Stimulated activated CD4-positive, alpha-beta T cell treated with anti-CD3 and anti-CD28 coated beads, Interleukin-1b, Interleukin-23, amount 100 ng/mL, for 4 hours (primary cell): ENCODE measurements around the gene HDAC4.

ENCODE experiments used
- DNase-seq, 2 donors: peaks; one replicate each; pipeline ENCODE4 v3.0.0-alpha.2; 2020; ENCODE audit warnings: low read depth in 2 of 2

HDAC4 gene

DNA sequence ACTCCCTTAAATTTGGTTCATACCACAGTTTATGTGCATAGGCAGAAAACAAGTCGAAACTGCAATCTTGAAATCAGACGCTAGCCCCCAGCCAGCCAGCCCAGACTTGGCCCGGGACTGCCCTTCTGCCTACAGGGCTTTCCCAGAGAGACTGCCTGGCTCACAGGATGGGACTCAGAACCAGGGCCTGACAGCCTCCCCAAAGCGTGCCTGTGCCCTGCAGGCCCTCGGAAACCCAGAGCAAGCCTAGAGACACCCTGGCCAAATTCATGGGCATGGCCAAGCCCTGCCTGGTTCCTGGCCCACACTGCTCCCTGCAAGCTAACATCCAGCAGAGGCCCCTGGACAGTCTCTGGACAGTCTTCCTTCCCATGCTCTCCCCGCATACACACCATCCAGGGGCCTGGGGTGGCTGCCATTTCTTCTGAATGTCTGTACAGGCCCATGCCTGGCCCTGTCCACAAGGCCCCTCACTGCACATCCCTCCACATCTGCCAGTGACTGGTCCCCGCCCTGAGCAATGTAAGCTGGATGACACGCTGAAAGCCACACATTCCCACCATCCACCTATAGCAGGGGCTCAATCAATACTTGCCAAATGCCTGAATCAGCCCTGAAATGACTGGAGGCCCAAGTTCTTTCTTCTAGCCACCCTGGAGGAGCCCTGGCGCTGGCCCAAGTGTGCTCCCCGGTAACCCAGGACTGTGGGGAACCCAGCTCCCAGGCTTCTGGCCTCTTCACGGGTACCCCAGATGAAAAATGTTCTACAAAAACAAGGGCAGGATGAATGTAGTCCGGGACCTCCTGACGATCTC, 73.1 kb downstream of the HDAC4 start:
- no peak for DNase-seq

DNA sequence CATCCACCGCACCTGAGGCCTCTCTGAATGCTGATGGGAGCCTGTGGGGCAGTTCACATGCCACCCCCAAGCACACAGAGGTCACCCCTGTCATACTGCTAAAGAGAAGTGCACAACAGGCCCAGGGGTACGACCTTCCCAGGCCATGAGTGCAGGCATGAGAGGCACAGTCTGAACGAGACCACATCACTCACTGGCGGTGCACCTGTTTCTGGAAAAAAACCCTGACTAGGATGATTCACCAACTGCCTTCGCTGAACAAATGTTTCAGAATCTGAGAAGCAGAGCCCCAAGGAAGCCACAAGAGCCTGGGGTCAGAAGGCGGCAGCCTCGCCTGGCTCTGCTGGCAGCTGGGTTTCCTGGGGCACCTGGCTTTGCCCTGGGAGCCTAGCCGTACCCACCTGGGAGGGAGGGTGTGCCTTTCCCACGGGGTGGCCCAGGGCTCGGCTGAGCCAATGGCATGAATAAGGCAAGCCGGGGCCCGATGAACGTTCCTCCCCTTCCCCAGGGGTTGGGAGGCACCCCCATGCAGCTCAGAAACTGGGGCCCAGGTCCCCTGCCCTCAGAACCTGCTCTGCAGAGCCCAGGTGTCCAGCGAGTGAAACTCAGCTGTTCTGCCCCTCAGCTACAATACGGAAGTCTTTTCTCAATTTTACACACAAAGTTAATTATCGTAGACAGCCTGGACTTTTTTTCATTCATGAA, 73.8 kb downstream of the HDAC4 start:
- DNase-seq, result peak; percentile 34 to 64

DNA sequence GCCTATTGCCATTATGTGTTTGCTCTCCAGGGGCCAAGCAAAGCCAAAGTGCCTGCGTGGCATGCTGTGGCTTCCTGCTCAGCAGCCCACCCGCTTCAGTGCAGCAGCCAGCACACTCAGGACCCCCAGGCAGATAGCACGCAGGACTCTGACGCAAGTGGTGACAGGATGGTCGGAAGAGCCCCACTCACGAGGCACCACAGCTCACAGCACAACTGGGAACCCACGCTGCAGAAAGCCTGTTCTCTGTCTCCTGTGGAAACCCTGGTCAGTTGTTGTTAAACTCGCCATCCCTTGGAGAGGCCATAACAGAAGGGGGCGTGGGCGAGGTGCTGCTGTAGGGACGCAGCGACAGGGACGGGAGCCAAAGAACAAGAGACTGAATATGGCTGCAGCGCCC, 76.4 kb downstream of the HDAC4 start:
- DNase-seq, result no peak

DNA sequence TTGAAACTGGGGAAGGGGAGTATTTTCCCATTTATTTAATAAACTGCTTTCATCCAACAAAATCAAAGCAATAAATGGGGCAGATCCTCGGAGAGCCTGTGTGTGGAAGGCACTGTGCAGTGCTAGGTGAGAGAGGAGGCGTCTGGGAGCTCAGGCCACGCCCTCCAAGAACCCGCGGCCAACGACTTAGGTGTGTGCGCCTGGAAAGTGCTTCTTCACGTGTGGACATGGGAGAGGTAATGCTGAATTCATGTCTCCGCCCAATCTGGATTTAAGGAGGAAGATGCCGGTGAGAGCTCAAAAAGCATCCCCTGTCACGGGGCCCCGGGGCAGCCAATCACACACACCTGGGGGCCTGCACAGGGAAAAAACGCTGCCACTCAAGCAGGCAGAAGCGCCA, 77.4 kb downstream of the HDAC4 start:
- DNase-seq, result no peak

DNA sequence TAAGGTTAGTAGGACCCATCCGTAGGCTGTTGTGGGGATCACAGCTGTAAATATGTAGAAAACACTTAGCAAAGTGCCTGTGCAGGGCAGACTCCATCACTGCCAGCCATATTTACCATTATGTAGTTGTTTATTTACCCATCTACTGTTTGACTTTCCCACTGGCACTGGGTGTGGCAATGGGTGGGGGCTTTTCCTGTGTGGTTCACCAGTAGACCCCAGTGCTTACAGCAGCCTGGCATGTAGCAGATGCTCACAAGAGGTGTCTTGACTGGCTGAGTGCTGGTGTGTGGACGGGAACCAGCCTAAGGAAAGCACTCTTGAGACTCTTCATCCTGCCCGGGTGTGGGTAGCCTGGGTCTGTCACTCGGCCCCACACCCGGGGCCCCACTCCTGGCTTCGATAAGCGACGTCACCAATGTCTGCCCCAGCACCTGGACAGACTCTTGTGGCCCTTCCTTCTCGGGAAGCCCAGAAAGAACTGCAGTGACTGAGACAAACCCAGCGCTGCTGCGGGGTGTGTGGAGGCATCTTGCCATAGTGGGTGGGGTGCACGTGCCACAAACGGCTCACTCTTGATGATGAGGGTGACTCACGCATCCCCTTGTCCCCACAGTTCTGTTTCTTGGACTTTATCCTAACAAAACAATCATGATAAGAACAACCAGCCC, 78.3 kb downstream of the HDAC4 start:
- peak in 1 of 2 donors; percentile 19 for DNase-seq

DNA sequence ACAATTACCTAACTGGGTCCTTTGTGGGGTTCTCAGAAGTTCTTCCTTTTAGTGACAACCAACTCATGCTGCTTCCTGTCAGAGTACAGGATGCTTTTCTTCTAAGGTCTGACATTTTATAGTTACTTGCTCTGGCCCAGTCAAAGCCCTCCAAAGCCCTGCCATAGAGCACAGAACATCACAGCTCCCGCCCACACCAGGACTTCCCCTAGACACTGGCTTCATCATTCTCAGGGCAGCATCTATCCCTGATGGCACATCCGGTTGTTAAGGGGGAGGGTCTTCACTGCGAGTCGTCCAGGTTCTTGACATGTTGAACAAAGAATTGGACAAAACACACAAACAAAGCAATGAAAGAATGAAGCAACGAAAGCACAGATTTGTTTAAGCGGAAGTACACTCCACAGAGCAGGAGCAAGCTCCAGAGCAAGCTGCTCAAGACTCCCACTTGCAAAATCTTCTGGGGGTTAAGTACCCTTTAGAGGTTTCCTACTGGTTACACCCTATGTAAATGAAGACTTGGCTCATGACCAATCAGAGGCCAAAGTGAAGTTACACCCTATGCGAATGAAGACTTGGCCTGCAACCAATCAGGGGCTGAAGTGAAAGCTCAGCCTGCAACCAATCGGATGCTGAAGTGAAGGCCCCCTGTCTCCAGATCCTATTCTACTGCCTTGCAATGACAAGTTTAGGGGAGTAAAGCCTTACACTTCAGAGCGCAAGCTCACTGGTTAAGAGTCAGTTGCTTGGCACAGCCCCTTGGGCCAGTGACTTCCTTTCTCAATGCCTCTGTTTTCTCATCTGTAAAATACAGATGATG, 79.0 kb downstream of the HDAC4 start:
- DNase-seq, result peak; percentile 32 to 38

DNA sequence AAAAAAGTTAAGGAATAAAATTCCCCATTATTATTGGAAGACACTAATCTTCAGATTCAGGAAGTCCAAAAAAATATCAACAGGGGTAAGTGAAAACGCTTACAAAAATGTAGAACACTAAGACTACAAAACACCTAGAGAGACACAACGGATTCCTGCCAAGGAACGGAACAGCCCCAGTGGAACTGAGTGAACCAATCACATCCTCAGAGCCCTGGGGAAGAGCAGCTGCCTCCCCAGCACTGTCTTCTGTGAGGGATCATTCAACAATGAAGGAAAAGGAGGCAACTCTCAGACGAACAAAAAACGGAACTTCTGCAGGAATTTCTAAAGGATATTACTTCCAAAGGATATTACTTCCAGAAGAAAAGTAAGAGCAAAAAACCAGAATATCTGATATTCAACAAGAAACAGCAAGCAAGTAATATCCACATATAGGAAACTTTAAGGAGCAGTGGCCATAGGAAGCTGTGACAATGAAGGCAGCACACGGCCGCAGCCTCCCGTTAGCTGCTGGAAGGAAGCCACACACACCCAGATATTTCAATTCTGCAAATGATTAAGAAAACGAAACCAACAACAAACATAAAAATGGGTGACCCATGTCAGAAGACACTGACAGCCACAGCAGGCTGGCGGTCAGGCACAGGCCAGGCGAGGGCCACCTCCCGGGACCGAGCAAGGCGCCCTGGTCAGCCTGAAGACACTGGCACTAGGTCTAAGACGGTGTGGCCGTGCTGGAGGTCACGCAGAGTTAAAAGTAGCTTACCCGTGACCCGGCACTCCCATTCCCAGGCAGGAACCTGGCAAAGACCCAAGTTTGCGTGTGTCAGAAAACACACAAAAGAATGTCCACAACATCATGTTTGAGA, 81.8 kb downstream of the HDAC4 start:
- no peak for DNase-seq

DNA sequence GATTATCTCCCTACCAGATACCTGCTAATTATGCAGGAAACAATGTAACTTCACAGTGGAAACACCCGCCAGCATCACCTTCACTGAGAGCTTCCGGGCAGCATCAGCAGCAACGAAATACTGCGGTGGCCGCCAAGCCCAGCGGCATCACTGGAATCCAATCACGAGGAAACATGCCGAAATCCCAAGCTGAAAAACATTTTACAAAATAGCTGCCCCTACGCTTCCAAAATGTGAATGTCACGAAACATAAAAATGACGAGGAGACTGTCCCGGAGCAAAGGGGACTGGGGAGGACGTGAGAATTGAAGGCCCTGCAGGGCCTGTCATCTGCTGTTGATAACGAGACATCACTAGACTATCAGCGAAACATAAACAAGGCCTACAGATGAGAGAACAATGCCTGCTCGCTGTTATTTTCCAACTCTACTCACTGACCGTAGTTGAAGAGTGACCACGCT, 82.6 kb downstream of the HDAC4 start:
- no peak for DNase-seq

DNA sequence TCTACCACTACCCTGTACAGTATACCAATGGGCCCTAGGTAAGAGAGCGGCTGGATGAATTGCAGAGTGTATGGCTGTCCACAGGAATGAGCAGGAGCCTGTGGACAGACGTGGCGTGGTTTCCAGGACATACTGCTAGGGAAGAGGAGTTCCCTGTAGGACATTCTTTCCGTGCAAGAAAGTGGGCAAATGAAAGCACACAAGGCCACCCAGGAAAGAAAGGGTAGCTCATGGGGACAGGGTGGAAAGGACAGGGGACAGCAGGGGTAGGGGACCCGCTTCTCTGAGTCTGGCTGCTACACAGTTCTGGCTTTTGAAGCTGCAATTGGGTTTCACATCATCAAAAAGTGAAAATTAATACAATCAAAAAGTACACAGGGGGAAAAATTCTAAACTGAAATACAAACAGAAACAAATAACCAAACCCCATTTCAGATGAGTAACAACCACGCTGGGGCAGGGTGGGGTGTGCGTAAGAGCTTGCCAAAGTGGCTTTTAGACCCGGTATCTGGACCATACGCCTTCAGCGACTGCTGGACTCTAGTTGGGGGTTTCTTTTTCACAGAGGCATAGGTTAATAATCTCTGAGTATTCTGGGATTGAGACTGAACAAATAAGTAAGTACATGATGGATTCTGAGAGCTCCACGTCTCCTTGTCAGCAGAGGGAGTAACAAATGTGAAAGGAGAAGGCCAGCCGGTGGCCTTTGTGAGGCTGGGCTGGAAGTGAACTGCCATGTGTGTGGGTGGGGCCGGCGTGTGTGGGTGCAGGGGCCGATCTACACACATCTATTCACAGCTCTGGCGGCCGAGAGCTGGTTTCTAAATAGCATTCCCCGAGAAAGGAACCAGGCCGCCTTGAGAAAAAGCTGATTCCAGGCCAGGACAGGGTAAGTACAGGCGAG, 84.0 kb downstream of the HDAC4 start:
- DNase-seq, result no peak

DNA sequence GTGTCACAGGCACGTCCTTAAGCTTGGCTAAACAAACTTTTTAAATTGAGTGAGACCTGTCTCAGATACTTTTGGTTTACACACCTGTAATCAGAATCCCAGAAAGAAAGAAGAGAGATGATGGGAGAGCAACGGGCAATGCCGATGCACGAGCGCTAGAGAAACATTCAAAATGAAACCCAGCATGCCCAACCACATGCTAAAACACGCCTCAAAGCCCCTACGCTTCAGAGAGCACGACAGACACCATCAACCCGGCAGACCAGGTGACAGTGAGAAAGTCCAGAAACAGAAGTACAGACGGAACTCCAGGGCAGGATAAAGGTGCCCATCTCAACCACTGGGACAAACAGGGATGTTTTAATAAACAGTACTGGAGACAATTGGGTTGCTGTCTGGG, 85.5 kb downstream of the HDAC4 start:
- no peak for DNase-seq

DNA sequence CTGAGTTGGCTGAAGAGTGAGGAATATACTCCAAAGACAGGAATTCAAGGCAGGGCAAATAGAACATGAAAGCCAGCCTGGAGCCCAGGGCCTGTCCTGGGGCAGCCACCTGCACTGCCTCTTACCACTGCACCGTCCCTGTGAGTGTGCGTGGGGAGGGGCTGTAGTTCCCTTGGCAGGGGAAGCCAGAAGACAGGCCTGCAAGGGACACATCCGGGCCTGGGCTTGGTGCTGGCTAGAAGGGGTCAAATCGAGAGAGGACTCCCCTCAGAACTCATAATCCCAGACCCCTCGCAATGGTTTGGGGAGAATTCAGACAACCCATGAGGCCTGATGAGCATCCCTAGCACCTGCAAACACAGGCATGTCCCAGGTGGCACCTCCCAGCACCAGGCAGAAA, 87.0 kb downstream of the HDAC4 start:
- no peak for DNase-seq

DNA sequence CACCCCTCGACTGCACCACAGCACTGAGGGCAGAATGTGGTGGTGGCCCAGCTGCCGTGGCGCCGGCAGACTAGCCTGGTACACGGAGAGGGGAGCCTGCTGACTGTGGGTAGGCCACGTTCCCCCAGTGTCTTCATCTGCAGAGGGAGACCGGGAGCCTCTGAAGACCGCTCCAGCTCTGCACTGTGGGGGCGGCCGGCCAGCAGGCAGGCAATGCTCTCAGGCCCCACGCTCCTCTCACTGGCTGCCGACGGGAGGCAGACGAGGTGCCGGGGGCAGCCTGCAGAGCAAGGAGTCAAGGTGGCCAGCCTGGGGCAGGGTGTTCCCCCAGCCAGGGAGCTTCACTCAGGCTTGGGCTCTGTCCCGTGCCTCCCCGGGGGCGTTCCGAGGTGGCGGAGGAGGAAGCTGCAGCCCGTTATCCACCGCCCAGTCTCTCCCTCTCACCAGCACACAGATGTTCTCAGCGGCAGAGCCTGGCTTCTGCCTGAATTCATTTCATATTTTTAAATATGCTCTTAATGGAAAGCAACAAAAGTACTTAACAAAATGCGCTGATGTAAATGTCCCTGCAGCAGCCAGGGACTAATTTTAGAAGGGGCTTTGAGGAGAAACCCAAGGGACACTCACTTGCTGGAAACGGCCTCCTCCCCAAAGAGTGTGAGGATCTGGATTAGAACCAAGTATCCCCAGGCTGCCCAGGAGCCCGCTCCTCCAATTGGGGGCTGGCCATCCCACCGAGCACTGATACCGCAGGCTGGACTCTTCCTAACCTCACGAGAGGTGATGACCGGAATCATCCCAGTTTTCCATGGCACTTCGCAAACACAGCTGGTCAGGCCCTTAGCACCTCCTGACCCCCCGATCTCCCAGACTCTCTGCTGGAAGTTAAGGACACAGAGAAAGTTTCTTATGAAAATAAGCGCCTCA, 87.8 kb downstream of the HDAC4 start:
- no peak for DNase-seq

DNA sequence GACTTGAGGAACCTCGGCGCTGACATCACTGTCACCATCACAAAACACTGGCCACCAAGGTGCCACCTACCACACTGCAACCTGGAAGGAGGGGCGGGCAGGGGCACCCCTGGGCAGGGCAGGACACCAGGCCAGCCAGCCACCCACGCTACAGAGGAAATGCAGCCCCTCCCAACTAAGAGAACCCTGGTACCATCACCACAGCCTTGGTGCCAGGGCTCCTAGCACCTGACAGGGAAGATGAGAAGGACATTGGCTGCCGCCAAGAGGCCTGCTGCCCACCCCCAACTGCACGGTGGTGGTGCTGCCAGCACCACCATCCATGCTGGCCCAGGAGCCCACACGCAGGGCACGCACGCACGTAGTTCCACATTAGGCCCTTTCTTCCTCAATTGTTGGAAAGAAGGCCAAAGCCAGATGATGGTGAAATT, 88.7 kb downstream of the HDAC4 start:
- no peak for DNase-seq

DNA sequence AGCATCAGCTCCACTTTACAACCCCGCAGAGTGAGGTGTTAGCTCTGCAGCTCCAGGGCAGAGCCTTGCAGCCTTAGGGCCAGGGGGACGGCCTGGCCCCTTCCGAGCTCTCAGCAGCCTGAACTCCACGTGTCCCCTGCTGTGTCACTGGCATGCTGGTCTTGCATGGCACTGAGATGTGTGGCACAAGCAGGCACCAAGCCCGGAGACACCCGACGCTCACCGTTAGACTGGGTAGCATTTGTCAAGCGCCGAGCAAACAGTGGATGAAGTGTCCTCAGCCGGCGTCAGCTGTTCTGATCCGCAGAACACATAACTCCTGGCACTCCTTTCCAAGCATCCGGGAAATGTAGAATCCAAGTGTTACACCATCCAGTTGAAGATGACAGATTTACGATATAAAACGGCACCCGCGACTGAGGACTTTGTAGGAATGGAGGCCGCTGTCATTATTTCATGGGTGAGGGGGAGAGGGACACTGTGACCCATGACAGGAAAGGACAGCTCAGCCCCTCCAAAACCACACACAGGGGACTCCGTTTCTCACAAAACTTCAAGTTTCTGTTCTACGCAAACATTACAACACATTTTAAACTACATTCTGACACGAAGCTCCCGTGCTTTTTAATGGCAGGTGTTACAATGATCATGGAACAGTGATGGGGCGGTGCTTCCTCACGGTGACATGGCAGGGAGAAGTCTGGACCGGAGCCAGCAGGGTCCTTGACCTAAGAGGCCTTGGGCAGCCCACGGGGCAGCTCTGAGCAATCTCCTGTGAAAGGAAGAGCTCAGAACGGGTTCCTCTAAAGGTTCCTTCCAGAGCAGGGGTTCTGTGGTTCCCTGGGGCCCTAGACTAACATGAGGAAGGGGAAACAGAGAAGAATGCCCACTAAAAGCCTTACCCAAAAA, 89.4 kb downstream of the HDAC4 start:
- DNase-seq, result no peak

DNA sequence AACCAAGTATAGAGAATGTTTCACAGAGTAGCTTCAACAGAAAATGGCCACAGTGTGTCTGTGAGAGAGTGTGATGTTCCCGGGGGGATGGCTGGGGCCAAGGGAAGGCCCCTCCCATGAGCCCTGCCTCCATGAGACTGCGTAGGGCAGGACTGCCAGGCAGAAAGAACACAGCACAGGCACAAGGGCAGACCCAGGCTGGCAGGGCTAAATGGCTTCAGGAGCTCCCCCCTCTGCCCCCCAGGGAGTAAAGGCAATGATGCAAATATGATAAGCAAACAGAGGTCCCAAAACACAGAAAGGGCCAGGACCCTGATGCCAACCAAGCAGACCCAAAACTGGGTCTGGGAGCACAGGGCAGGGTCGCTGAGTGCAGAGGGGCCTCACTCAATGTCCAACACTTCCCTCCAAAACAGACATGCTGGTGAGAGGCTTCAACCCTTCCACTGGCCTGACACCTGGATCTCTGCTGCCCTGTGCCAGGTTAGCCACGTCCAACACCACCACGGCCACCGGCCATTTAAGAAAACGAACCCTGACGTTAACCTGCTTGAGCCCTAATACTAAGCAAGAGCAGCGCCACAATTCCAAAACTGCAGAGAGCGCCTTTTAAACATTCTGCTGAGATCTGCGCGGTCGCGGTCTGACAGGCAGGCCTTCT, 90.3 kb downstream of the HDAC4 start:
- no peak for DNase-seq

DNA sequence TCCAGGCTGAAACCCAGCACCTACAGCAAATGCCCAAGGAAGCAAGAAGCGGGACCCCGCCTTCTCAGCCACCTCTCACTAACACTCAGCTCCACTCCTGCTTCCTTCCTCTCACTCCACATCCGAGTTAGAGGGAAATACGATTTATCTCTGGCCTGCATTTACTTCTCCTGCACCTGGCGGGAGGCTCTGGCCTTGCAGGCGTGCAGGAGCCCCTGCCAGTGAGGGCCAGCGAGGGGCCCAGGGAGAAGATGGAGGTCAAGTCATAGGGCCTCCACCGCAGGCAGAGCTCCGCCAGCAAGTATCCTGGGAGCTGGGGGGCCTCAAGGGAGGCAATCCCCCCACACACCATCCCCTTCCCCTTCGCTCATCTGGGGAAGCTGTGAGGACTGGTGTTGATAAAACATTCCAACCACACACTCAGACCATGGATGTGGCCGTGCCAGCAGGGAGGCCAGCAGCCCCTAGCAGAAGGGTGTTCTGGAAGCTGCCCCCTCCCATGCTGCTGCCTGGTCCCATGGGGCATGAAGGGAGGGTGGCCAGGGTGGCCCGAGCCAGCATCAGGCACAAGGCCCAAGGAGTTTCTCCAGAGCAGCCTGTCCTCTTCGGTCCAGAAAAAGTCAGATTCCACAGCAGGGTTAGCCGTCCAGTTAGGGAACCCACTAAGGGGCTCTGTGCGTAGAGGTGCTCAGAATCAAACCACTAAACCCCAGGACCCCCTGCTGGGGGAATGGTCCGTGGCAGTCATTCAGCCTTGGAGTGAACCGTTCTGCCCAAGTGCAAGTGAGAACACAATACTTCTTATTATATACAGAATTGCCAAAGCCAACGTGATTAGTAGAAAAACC, 91.2 kb downstream of the HDAC4 start:
- no peak for DNase-seq
